Activated T-cell treated with anti-CD3 and anti-CD28 coated beads for 4 hours (primary cell): ENCODE data around the gene PNMA1.

Experiments used
- DNase-seq: peaks from one replicate; pipeline ENCODE4 v3.0.0-alpha.2; 2020

PNMA1 gene

GRCh38 chr14:73749706-73750530 lies 35.7 kb upstream of the PNMA1 start:
- no peak for DNase-seq

GRCh38 chr14:73748858-73749357 lies 34.7 kb upstream of the PNMA1 start:
- no peak for DNase-seq

- DNase-seq, result no peak
Measured at GRCh38 chr14:73747379-73748211, 33.4 kb upstream of the PNMA1 start.

- DNase-seq, result no peak
Measured at GRCh38 chr14:73746520-73747378, 32.6 kb upstream of the PNMA1 start.

GRCh38 chr14:73745571-73746519 lies 31.7 kb upstream of the PNMA1 start:
- DNase-seq, result no peak

GRCh38 chr14:73744874-73745529 lies 30.8 kb upstream of the PNMA1 start:
- no peak for DNase-seq

- DNase-seq, result no peak
Measured at GRCh38 chr14:73744175-73744867, 30.1 kb upstream of the PNMA1 start.

- DNase-seq, result no peak
Measured at GRCh38 chr14:73743431-73743931, 29.3 kb upstream of the PNMA1 start.

GRCh38 chr14:73742520-73743238 lies 28.5 kb upstream of the PNMA1 start:
- DNase-seq, result no peak

GRCh38 chr14:73741876-73742519 lies 27.8 kb upstream of the PNMA1 start:
- no peak for DNase-seq

GRCh38 chr14:73741386-73741875 lies 27.2 kb upstream of the PNMA1 start:
- DNase-seq, result peak; percentile 54

- DNase-seq, result no peak
Measured at GRCh38 chr14:73740618-73741326, 26.6 kb upstream of the PNMA1 start.

- no peak for DNase-seq
Measured at GRCh38 chr14:73739899-73740617, 25.9 kb upstream of the PNMA1 start.

GRCh38 chr14:73739174-73739898 lies 25.2 kb upstream of the PNMA1 start:
- DNase-seq, result no peak

GRCh38 chr14:73738518-73739173 lies 24.5 kb upstream of the PNMA1 start:
- no peak for DNase-seq

- DNase-seq, result no peak
Measured at GRCh38 chr14:73736842-73737241, 22.7 kb upstream of the PNMA1 start.
